HepG2 (cell line): Measurements from ENCODE around the gene ABTB2.

Experiments used
- JUNB ChIP-seq: sonication (generic); formaldehyde crosslinking; IDR thresholded peaks from 2 replicates; pipeline ENCODE4 v1.8.0; 2022; ENCODE audit warnings: missing genetic modification reagents, mild to moderate bottlenecking, borderline replicate concordance
- TARDBP ChIP-seq: sonication (generic); formaldehyde crosslinking; IDR thresholded peaks from 2 replicates; pipeline ENCODE4 v1.8.0; 2022; ENCODE audit warnings: mild to moderate bottlenecking, missing genetic modification reagents
- TEAD3 ChIP-seq: optimal IDR thresholded peaks from 2 replicates; pipeline ENCODE3; 2016; ENCODE audit warnings: borderline replicate concordance
- ZKSCAN1 ChIP-seq: fragments of 150-350 bp; IDR thresholded peaks from 2 replicates; pipeline ENCODE4 v1.6.1; 2014; ENCODE audit warnings: low read length
- TF ChIP-seq, protein P1 (sequence below), 2 experiments: IDR thresholded peaks; 2 replicates each; pipeline ENCODE4 v1.6.1; 2011 to 2012; ENCODE audit warnings: low read length in 2 of 2, borderline replicate concordance in 1 of 2, low read depth in 1 of 2, mild to moderate bottlenecking in 1 of 2, moderate library complexity in 1 of 2

DNA sequence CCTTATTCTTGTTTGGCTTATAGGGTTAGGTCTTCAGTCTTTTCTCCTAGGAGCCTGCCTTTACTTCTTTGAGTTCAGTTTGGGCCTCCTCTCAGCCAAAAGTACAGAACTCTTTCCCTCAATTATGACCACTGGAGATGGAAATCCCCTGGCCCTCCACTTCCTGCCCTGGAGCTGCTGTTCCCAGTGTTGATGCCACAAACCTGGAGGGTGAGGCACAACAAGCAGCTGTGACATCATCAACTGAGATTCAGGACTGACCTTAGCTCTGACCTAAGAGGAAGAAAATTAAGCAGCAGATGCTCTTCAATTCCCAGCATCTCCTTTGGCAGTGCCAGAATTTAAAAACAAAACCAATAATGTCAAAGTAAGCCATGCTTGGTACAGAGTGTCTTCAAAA is 3.0 kb downstream of the ABTB2 start:
- TF ChIP-seq ZKSCAN1, result no peak
- TF ChIP-seq JUNB (CRISPR knock-in tag), result no peak
- TF ChIP-seq, protein P1, sequence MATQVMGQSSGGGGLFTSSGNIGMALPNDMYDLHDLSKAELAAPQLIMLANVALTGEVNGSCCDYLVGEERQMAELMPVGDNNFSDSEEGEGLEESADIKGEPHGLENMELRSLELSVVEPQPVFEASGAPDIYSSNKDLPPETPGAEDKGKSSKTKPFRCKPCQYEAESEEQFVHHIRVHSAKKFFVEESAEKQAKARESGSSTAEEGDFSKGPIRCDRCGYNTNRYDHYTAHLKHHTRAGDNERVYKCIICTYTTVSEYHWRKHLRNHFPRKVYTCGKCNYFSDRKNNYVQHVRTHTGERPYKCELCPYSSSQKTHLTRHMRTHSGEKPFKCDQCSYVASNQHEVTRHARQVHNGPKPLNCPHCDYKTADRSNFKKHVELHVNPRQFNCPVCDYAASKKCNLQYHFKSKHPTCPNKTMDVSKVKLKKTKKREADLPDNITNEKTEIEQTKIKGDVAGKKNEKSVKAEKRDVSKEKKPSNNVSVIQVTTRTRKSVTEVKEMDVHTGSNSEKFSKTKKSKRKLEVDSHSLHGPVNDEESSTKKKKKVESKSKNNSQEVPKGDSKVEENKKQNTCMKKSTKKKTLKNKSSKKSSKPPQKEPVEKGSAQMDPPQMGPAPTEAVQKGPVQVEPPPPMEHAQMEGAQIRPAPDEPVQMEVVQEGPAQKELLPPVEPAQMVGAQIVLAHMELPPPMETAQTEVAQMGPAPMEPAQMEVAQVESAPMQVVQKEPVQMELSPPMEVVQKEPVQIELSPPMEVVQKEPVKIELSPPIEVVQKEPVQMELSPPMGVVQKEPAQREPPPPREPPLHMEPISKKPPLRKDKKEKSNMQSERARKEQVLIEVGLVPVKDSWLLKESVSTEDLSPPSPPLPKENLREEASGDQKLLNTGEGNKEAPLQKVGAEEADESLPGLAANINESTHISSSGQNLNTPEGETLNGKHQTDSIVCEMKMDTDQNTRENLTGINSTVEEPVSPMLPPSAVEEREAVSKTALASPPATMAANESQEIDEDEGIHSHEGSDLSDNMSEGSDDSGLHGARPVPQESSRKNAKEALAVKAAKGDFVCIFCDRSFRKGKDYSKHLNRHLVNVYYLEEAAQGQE (IDR thresholded peaks at IDR 0.05; ENCODE audit: borderline replicate concordance in 1 of 2, low read depth in 1 of 2, low read length in 2 of 2), result no peak
- no peak for TF ChIP-seq TARDBP (CRISPR knock-in tag)
- TF ChIP-seq TEAD3, result no peak
